ENCODE results near the gene A4GALT. TPM values are rescaled to one million over a fixed set of nuclear protein-coding genes. Genes with fewer than 3 reads are reported as not detected.

Gene A4GALT
- total RNA-seq, 2 experiments from 2014 or later: 56.0 to 61.5 TPM

DNA sequence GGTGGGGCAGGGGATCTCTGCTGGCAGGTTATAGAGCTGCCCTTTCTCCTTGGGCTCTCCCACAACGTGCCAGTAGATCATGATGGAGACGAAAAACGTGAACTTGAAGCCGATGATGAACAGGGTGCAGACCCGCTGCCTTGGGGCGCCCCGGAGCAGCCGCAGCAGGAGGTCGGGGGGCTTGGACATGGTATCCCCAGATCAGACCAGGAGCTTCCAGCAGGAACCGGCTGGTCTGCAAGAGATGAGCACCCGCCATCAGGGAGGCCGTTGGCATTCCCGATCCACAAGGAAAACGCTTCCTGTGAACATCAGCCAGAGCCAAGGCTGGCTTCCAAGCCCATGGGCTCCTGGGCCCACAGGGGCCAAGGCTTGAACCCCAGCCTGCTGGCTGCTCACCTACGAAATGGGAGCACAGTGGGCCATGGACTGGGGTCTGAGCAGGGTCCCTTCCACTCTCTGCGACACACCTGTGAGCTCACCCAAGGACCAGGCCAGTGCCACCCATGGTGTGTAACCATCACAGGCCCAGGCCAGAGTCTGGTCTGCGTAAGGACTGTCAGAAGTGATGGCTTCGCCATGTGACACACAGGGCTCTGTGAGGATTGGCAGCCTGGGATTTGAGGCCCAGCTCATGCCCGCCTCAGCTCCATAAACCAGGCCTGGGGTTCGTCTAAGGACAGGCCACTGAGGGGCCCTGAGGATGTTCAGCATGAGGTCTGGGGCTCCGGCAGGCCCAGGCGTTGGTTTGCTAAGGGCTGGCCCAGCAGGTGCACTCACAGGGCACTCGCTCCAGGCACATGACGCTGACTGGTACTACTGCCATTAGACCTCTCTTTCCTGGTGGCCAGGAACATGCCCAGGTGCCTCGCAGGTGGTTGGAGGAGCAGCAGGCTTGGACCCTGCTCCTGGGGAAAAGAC, 26.6 kb downstream of the A4GALT start:
- H3K27ac ChIP-seq (ENCODE audit: low read depth, low read length, poor library complexity, severe bottlenecking): no peak overlapping the region
- H3K4me2 ChIP-seq (ENCODE audit: low read length): no peak overlapping the region
- TF ChIP-seq CTCF (conservative IDR thresholded peaks at IDR 0.05; ENCODE audit: low read length) (no peak), EZH2phosphoT487 (IDR thresholded peaks at IDR 0.05; ENCODE audit: borderline replicate concordance, low read depth, low read length) (no peak)
- ChIA-PET CTCF (ENCODE audit: unreplicated experiment) (no interaction called here), POLR2A (no interaction called here)
- H4K20me1 ChIP-seq (ENCODE audit: insufficient read depth, low read length): no peaks in the 10 kb centered on the region
- intact Hi-C loops (cut with micrococcal nuclease; ENCODE audit: unreplicated experiment): no loop called here
- no peak overlapping the region for H3K4me3 ChIP-seq (ENCODE audit: low read depth, low read length, poor library complexity, severe bottlenecking)
- no peak for DNase-seq (ENCODE audit: low spot score)
- peaks cover 72% of the 10 kb centered on the region for H3K4me1 ChIP-seq (ENCODE audit: insufficient read depth, low read length, poor library complexity, severe bottlenecking)
- no peak overlapping the region for H2AFZ ChIP-seq (ENCODE audit: low read length)
- peaks cover 49% of the 10 kb centered on the region; the same call in 1 of the 2 replicates for H3K79me2 ChIP-seq (ENCODE audit: insufficient read depth, low read depth, low read length)
- H3K36me3 ChIP-seq (ENCODE audit: insufficient read depth, low read length): peaks cover 61% of the 10 kb centered on the region
- no peaks in the 10 kb centered on the region for H3K9me2 ChIP-seq (ENCODE audit: insufficient read depth, low read length)
- no peaks in the 10 kb centered on the region for H3K9me3 ChIP-seq (ENCODE audit: low read length)
- BruUV-seq (replicated peaks): no TSS peak

DNA sequence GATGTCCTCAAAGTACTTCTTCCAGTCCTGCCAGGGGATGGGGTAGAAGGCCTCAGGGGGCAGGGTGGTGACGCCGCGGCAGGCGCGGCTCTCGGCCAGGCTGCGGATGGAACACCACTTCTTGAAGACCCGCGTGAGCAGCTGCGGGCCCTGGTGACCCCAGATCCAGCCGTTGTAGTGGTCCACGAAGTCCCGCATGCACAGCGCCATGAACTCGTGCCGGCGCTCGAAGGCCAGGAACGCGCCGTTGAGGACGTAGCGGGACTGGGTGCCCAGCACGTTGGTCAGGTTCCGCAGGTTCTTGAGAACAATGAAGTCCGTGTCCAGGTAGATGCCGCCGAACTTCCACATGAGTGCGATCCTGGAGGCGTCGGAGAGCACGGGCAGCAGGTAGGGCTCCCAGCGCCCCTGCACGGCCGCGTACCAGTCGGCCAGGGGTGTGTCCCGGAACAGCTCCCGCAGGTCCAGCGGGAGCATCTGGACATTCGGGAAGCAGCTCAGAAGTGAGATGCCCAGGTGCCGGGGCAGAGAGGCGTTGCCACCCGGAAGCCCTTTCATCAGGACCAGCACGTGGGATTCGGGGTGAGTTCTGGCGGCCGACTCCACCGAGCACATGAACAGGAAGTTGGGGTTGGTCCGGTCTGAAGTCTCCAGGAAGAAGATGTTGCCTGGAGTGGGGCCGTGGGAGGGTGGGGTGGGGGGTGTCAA, 27.5 kb downstream of the A4GALT start:
- Histone ChIP-seq H3K36me3 (ENCODE audit: insufficient read depth, low read length) (peaks cover 69% of the 10 kb centered on the region), H3K79me2 (ENCODE audit: insufficient read depth, low read depth, low read length) (peaks cover 42% of the 10 kb centered on the region; the same call in 1 of the 2 replicates), H3K4me1 (ENCODE audit: insufficient read depth, low read length, poor library complexity, severe bottlenecking) (peaks cover 64% of the 10 kb centered on the region), H3K27ac (ENCODE audit: low read depth, low read length, poor library complexity, severe bottlenecking) (peak overlapping the region; percentile 62), H2AFZ (ENCODE audit: low read length) (no peak overlapping the region), H3K9me3 (ENCODE audit: low read length) (no peaks in the 10 kb centered on the region), H3K4me3 (ENCODE audit: low read depth, low read length, poor library complexity, severe bottlenecking) (no peak overlapping the region), H3K9me2 (ENCODE audit: insufficient read depth, low read length) (no peaks in the 10 kb centered on the region), H3K4me2 (ENCODE audit: low read length) (peak overlapping the region; percentile 90), H4K20me1 (ENCODE audit: insufficient read depth, low read length) (no peaks in the 10 kb centered on the region)
- intact Hi-C loops (cut with micrococcal nuclease; ENCODE audit: unreplicated experiment): no loop called here
- no peak for DNase-seq (ENCODE audit: low spot score)
- ChIA-PET POLR2A (no interaction called here), CTCF (ENCODE audit: unreplicated experiment) (no interaction called here)
- TF ChIP-seq EZH2phosphoT487 (IDR thresholded peaks at IDR 0.05; ENCODE audit: borderline replicate concordance, low read depth, low read length) (no peak), CTCF (conservative IDR thresholded peaks at IDR 0.05; ENCODE audit: low read length) (no peak)
- no TSS peak for BruUV-seq (replicated peaks)

All from OCI-LY7 (cell line).